ENCODE data around the gene GRIN2C.

GRCh38 chr17:74858672-74859458, 820 bp downstream of the GRIN2C start:
- TF ChIP-seq CTCF (IDR thresholded peaks at IDR 0.05; ENCODE audit: insufficient read depth, low read depth, low read length) (no peak), EZH2 (IDR thresholded peaks at IDR 0.05; ENCODE audit: insufficient read depth, low read length) (peak; percentile 14)
